HPDE6-E6E7 (cell line): ENCODE results near the gene USP43.

ENCODE experiments used
- DNase-seq: peaks from one replicate; pipeline ENCODE4 v3.0.0; 2011; ENCODE audit warnings: missing footprints; ENCODE audit errors: extremely low spot score

USP43 gene

DNA sequence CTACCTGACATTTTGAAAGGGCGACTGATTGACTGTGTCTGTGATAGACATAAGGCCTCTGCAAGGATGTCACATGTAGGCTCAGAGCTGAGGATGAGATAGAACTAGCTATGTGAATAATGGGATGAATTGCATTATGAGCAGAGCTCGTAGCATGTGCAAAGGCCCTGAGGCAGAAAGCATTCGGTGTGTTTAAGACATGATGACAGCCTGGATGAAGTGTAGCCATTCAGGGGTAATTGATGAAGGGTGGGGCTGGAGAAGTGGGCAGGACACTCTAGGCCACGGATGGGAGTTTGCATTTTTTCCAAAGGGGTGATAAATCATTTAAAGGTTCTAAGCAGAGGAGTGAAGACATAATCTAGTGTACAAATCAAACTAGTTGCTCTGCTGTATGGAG is 62.6 kb downstream of the USP43 start:
- DNase-seq: no peak

DNA sequence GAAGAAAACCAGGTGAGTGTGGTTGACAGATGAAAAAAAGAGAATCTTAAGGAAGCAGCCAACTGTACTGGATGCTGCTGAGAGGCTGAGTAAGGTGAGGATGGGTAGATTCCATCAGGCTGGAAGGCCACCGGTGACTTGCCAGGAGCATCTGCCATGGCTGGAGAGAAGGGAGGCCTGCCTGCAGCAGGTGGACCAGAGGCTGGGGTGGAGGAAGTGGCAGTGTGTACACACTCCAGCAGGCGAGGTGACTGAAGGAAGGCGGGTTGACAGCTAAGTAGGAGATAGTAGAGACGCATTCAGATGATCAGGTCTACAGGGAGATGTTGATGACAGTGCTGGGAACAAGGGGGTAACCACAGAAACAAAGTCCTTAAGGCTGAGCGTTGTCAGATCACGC is 69.5 kb downstream of the USP43 start:
- DNase-seq: no peak

DNA sequence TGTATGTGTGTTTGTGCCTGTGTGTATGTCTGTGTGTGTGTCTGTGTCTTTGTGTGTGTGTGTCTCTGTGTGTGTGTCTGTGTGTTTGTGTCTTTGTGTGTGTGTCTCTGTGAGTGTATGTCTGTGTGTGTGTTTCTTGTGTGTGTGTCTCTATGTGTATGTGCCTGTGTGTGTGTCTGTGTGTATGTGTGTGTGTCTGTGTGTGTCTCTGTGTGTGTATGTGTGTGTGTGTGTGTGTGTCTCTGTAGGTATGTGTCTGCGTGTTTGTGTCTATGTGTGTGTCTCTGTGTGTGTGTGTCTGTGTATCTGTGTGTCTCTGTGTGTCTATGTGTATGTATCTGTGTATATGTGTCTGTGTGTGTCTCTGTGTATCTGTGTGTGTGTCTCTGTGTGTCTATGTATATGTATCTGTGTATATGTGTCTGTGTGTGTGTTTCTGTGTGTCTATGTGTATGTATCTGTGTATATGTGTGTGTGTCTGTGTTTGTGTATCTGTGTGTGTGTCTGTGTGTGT is 70.2 kb downstream of the USP43 start:
- DNase-seq: no peak

DNA sequence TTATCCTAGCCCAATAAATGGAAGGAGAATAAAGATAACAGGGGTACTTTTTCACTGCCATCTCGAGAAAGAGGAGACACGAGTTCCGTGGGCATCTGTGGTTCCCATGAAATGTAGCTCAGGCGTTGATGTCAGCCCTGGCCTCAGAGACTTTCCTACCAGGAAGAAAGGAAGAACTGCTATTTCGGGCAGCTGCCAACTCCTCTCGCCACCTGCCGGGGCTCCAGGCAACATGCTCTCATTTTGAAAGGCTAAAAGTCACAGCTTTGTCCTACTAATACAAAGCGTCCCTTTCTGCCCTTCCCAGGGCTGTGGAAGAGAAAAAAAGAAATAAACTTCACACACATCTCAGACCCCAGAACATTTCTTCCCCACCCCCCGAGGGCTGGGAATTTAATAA is 80.3 kb downstream of the USP43 start:
- DNase-seq: no peak

DNA sequence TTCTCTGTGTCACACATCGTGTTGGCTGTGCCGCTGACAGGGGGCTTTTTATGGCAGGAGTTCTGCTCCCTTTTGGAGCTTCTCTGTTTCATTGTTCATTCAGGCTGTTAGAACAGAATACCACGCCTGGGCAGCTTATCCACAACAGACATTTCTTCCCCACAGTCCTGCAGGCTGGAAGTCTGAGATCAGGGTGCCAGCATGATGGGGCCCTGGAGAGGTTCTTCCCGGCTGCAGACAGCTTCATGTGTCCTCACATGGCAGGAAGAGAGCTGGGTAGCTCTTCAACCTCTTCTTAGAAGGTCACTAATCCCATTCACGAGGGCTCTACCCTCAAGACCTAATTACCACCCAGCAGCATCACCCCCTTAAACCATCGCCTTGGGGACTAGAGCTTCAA is 81.0 kb downstream of the USP43 start:
- DNase-seq: no peak

DNA sequence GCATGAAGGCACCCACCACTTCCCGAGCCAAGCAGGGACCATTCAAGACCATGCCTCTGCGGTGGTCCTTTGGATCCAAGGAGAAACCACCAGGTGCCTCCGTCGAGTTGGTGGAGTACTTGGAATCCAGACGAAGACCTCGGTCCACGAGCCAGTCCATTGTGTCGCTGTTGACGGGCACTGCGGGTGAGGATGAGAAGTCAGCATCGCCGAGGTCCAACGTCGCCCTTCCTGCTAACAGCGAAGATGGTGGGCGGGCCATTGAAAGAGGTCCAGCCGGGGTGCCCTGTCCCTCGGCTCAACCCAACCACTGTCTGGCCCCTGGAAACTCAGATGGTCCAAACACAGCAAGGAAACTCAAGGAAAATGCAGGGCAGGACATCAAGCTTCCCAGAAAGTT is 82.7 kb downstream of the USP43 start:
- no peak for DNase-seq

DNA sequence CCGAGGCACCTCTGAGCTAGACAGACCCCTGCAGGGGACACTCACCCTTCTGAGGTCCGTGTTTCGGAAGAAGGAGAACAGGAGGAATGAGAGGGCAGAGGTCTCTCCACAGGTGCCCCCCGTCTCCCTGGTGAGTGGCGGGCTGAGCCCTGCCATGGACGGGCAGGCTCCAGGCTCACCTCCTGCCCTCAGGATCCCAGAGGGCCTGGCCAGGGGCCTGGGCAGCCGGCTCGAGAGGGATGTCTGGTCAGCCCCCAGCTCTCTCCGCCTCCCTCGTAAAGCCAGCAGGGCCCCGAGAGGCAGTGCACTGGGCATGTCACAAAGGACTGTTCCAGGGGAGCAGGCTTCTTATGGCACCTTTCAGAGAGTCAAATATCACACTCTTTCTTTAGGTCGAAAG is 83.2 kb downstream of the USP43 start:
- no peak for DNase-seq

DNA sequence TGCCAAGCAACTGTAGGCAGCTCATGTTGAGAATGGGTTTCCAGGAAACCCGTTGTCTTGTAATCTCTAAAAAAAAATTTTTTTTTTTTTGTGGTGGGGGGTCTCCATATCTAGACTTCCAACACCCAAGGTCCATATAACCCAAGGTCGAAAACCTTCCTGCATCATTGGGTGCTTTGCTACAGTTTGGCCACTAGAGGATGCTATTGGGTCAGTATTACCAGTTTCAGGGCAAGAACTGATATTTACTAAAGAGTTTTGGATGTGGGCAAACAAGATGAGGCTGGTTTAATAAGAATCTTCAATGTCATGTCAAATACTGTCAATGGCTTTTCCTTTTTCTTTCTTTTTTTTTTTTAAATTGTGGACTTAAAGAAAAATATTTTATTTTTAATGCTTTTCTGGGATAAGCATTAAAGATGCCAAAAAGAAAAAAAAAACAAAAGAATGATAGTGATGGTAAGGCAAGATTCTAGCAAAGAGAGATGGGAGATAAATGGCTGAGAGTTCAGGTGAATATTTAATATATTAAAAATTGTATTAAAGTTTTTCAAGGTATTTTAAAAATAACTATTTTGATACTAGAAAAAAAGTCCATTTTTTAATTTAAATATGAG is 83.8 kb downstream of the USP43 start:
- peak; percentile 26 for DNase-seq

DNA sequence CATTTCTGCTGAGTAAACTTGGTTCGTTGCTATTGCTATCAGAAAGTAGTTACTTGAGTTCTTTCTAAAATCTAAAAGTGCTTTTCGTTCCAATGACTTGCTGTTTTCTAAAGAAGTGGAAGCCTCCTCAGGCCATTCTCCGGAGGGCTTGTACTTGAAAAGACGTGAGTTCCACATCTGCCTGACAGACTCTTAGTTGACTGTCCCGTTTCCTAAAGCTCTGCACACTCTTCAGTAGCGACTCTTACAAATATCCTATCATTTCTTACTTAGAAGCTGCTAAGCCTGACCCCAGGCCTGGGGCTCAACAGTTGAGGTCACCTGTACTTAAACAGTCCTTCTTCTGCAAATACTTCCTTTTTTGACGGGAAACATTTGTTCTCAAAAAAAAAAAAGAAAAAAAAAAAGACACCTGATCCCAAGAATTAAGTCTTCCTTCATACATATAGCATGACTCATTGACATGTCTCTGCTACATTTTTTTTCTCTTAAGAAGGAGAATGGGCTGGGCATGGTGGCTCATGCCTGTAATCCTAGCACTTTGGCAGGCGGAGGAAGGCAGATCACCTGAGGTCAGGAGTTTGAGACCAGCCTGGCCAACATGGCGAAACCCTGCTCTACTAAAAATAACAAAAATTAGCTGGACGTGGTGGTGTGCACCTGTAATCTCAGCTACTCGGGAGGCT is 84.6 kb downstream of the USP43 start:
- peak; percentile 44 for DNase-seq

DNA sequence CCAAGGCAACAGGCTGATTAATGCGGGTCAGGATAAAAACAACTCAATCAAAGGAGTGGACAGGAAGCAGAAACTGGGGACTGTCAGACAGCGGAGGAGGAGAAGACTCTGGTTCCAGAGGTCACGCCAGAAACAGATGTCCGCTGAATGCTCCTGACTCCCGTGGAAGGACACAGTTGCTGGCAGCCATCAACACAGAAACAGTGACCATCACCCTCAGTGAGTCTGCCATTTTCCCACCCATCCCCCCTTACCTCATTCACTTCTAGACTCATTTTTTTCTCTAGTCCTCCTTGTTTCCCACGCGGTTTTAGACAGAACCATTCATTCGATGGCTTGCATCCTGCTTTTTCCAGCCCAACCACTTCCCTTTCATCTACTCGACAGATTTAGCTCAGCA is 105.2 kb downstream of the USP43 start:
- DNase-seq: no peak

DNA sequence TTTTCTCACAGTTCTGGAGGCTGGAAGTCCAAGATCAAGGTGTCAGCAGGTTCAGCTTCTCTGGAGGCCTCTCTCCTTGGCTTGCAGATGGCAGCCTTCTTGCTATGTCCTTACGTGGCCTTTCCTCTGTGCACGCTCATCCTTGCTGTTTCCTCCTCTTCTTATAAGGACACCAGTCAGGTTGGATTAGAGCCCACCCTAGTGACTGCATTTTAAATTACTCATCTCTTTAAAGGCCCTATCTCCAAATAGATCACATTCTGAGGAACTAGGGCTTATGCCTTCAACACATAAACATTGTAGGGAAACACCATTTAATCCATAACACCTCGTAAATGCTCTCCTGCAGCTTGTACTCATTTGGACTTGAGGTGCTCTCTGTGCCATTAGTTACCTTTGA is 109.8 kb downstream of the USP43 start:
- no peak for DNase-seq

DNA sequence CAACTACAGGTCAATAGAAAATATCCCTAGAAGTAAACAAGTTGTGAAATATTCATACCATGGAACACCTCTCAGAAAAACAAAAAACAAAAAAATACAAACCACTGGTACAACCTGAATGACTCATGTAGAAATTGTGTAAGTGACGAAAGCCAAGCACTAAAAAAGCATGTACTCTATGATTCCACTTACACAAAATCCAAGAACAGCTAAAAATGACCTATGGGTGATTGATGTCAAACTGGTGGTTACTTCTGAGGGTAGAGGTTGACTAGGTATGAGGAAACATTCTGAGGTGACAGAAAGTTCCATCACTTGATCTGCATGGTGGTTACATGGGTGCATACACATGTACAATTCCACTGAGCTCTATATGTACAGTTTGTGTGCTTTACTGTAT is 114.9 kb downstream of the USP43 start:
- no peak for DNase-seq

DNA sequence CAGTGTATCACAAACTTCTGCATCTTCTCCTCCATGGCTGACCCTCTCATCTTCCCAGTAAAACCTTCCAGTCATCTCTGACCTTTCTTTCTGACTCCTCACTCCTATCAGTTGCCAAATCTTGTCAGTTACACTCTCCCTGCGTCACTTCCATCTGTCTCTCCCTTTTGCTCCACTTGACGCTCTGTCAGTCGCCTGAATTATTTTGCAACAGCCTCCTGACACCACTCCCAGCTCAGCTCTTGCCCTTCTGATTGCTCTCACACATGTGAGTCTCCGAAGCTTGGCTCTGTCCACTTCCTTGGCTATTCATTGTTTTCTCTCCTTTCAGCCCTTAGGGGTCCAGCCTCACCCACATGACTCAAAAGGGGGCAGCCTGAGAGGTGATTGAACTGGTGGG is 118.3 kb downstream of the USP43 start:
- no peak for DNase-seq

DNA sequence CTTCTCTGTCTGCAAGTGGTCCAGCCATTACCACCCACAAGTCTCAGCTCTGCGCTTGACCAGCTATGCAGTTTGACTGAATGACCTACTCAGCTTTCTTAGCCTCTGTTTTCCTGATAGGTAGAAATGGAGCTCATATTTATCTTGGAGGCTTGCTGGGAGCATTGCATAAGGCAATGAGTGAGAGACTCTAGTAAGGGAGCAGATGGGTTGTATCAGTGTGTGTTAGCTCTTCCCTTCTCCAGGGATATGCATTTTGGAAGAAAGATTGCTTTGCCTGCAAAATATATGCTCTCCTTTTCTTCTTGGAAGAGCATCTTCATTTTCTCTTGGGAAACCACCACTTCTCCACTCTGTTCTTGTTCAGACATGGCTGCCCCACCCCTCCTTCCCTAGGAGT is 120.0 kb downstream of the USP43 start:
- DNase-seq: no peak

DNA sequence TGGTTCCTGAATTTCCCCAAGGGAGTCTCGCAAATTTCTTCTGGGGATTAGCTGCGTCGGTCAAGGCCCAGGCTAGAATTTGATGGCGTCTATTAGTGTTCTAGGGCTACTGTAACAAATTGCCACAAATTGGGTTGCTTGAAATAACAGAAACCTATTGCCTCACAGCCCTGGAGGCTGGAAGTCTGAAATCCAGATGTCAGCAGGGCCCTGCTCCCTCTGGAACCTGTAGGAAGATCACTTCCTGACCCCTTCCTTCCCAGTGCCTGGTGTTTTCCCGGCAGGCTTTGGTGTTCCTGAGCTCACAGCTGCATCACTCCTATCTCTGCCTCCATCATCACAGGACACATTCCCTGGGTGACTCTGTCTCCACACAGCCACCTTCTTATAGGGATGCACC is 121.7 kb downstream of the USP43 start:
- DNase-seq: no peak

DNA sequence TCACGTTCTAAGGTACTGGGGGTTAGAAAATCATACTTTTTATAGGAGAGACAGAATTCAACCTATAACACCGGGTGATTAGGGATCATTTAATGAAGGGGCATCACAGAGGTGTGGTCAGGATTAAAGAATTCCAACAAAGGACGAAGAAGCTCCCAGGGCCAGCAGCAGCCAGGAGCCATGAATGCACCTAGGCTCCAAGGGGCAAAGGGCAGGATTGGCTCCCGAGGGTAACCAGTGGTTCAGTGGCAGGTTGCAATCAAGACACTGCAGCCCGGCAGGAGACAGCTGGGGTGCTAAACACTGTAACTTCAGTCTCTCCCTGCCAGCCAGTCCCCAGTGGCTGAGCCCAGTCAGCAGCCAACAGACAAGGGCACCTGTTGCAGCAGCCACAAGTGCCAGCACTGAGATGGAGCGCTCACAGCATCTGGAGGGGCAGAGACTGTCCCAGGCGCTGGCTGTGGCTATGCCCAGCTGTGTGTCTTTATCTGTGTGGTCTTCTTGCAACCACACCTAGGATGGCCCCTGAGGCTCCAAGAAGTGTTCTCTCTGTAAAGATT is 122.2 kb downstream of the USP43 start:
- DNase-seq: no peak

DNA sequence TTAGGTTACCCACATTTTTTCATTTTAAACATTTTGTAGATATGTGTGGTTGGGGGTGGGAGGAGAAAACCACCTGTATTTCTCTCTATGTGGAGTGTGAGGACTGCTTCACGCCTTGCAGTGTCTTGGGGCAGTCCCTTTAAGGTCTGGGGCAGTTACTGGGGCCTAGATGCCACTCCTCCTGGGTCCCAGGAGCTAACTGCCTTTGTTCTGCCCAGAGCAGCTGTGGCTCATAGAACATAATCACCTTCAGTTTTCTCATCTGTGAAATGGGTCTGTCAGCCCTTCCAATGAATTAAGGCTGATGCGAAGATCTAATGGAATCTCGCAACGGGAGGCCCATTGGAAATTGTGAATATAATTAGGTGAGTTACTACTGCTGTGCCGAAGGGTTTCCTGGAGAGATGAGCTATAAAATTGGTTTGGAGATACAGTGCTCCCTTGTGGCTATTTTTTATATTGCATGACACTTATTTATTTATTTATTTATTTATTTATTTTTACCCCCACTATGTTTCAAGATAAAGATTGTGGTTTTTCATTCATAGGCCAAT is 123.1 kb downstream of the USP43 start:
- no peak for DNase-seq

DNA sequence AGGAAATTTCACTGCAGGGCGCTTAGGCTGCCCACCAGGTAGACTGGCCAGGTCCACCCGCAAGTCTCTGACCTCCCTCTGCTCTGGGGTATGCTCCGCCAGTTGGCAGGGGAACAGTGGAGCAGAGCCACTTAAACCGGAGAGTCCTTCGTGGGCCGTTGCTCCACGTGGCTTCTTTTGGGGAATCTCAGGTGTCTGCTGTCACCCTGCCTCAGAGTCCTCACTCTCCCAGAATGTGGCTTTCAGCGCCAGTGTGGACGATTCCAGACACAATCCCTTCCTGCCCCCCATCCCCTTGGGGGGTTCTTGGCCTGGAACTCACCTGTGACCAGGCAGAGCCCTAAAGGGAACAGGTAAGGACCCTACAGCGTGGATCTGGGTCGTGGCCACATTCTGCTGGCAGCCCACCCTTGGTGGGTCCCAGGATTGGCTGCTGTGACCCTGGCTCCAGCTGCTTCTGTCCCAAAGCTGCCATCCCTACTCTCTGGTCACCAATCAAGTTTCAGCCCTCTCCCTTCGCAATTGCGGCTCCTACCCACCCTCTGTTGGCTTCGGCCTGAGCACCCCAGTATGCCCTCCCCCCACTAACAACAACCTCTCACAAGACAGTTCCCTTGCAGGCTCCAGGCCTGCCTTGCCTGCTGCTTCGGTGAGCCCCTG is 123.8 kb downstream of the USP43 start:
- DNase-seq: no peak

DNA sequence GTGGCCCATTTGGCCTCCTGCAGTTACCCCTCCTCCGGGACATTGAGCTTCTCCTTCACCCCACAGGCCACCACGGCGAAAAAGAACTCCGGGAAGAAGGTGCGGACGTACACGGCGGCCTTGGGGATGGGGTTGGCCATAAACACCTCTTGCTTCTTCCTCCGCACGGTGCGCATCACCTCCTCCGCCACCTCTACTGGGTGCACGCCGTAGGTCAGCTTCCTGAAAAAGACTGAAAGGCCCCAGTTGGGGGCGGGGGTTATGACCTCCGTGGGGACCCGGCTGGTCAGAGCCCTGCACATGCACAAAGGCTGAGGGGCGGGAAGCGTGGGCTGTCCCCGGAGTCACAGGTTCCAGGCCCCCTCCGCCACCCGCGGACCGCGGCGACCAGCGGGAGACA is 126.1 kb downstream of the USP43 start:
- DNase-seq: no peak

DNA sequence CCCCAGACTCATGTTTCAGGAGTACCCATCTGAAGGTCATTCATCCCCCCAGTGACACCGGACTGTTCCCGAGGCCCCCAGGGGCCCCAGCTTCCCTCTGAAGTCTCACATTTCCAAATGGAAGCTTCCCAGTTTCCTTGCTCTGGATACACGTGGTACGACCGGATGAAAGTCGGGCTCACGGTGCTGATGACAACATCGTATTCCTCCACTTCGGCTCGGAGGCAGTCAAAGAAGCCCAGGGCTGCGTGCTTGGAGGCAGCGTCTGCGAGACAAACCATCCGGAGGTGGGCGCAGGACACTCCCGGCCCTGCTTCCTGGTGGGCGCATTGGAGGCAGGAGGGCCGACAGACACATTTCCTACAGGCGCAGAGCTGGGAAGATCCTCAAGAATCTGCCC is 127.3 kb downstream of the USP43 start:
- DNase-seq: no peak

DNA sequence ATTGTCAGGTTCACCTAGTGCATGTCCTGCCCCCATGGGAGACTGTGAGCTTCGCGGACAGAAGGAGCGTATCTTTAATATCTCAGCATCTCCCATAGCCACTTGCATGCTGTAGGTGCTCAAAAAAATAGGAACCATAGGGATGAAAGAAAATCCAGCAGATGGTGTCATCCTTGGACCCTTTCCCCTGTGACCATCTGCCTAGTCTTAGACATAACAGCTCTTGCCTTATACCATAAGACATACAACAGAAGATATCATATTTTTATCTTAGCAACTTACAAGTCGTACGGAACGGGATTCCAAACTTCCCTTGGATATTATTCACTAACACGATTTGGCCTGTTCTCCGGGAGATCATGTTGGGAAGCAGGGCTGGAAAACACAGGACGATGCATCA is 131.6 kb downstream of the USP43 start:
- no peak for DNase-seq
